Stimulated activated naive CD8-positive, alpha-beta T cell treated with anti-CD3 and anti-CD28 coated beads, Interleukin-15, Interleukin-2, amounts not matched to agents 100 ng/mL and 50 ng/mL, for 24 hours (primary cell): ENCODE data around the gene CDH4.
"Not testable (repeated sequence)": the region's sequence is repeated elsewhere in the genome, so short reads cannot be mapped to it uniquely, and the experiment has no call there.

Experiments
- H3K27ac Mint-ChIP-seq: one replicate; pipeline ENCODE4 v1.8.0; 2021; ENCODE audit warnings: mild to moderate bottlenecking, mixed read lengths
- H3K27me3 Mint-ChIP-seq: one replicate; pipeline ENCODE4 v1.8.0; 2021; ENCODE audit warnings: mixed read lengths
- H3K36me3 Mint-ChIP-seq: one replicate; pipeline ENCODE4 v1.8.0; 2021; ENCODE audit warnings: low read depth, mixed read lengths
- H3K4me1 Mint-ChIP-seq: one replicate; pipeline ENCODE4 v1.8.0; 2021; ENCODE audit warnings: low read depth, mixed read lengths
- H3K4me3 Mint-ChIP-seq: one replicate; pipeline ENCODE4 v1.8.0; 2021; ENCODE audit warnings: mild to moderate bottlenecking, mixed read lengths
- H3K9me3 Mint-ChIP-seq: one replicate; pipeline ENCODE4 v1.8.0; 2021; ENCODE audit warnings: mixed read lengths

The CDH4 gene

GRCh38 chr20:61397146-61397545 lies 145.1 kb downstream of the CDH4 start:
- Mint-ChIP-seq H3K9me3 (peaks cover 4% of the 10 kb centered on the region), H3K4me3 (no peak overlapping the region), H3K4me1 (no peaks in the 10 kb centered on the region), H3K27ac (no peak overlapping the region), H3K36me3 (no peaks in the 10 kb centered on the region), H3K27me3 (no peaks in the 10 kb centered on the region)

GRCh38 chr20:61397790-61398189 lies 145.7 kb downstream of the CDH4 start:
- Mint-ChIP-seq H3K27me3 (no peaks in the 10 kb centered on the region), H3K36me3 (no peaks in the 10 kb centered on the region), H3K4me1 (no peaks in the 10 kb centered on the region), H3K27ac (no peak overlapping the region), H3K4me3 (no peak overlapping the region), H3K9me3 (peaks cover 4% of the 10 kb centered on the region)

GRCh38 chr20:61399433-61399832 lies 147.4 kb downstream of the CDH4 start:
- Mint-ChIP-seq H3K36me3 (no peaks in the 10 kb centered on the region), H3K9me3 (peaks cover 4% of the 10 kb centered on the region), H3K27ac (no peak overlapping the region), H3K4me3 (no peak overlapping the region), H3K27me3 (no peaks in the 10 kb centered on the region), H3K4me1 (no peaks in the 10 kb centered on the region)

- no peak overlapping the region for H3K4me3 Mint-ChIP-seq
- H3K4me1 Mint-ChIP-seq, result no peaks in the 10 kb centered on the region
- H3K36me3 Mint-ChIP-seq, result no peaks in the 10 kb centered on the region
- no peaks in the 10 kb centered on the region for H3K27me3 Mint-ChIP-seq
- H3K27ac Mint-ChIP-seq, result no peak overlapping the region
- peaks cover 7% of the 10 kb centered on the region for H3K9me3 Mint-ChIP-seq
Measured at GRCh38 chr20:61400499-61400898, 148.4 kb downstream of the CDH4 start.

- Mint-ChIP-seq H3K4me3 (no peak overlapping the region), H3K27ac (no peak overlapping the region), H3K36me3 (no peaks in the 10 kb centered on the region), H3K27me3 (no peaks in the 10 kb centered on the region), H3K9me3 (peaks cover 15% of the 10 kb centered on the region), H3K4me1 (no peaks in the 10 kb centered on the region)
Measured at GRCh38 chr20:61404303-61404702, 152.2 kb downstream of the CDH4 start.

GRCh38 chr20:61405007-61405406 lies 152.9 kb downstream of the CDH4 start:
- no peaks in the 10 kb centered on the region for H3K4me1 Mint-ChIP-seq
- no peak overlapping the region for H3K4me3 Mint-ChIP-seq
- H3K27me3 Mint-ChIP-seq, result no peaks in the 10 kb centered on the region
- no peak overlapping the region for H3K27ac Mint-ChIP-seq
- H3K36me3 Mint-ChIP-seq, result no peaks in the 10 kb centered on the region
- peaks cover 15% of the 10 kb centered on the region for H3K9me3 Mint-ChIP-seq

GRCh38 chr20:61406773-61407172 lies 154.7 kb downstream of the CDH4 start:
- not testable (repeated sequence) for H3K4me3 Mint-ChIP-seq, H3K27ac Mint-ChIP-seq, H3K4me1 Mint-ChIP-seq, H3K36me3 Mint-ChIP-seq, H3K27me3 Mint-ChIP-seq
- H3K9me3 Mint-ChIP-seq, result peaks cover 11% of the 10 kb centered on the region

- no peak overlapping the region for H3K27ac Mint-ChIP-seq
- no peaks in the 10 kb centered on the region for H3K36me3 Mint-ChIP-seq
- no peak overlapping the region for H3K4me3 Mint-ChIP-seq
- peaks cover 11% of the 10 kb centered on the region for H3K9me3 Mint-ChIP-seq
- no peaks in the 10 kb centered on the region for H3K4me1 Mint-ChIP-seq
- no peaks in the 10 kb centered on the region for H3K27me3 Mint-ChIP-seq
Measured at GRCh38 chr20:61407561-61407960, 155.5 kb downstream of the CDH4 start.

GRCh38 chr20:61408951-61409740 lies 157.1 kb downstream of the CDH4 start:
- Mint-ChIP-seq H3K4me3 (no peak overlapping the region), H3K9me3 (peaks cover 11% of the 10 kb centered on the region), H3K27ac (no peak overlapping the region), H3K4me1 (no peaks in the 10 kb centered on the region), H3K36me3 (no peaks in the 10 kb centered on the region), H3K27me3 (no peaks in the 10 kb centered on the region)

- Mint-ChIP-seq H3K27ac (no peak overlapping the region), H3K9me3 (peaks cover 7% of the 10 kb centered on the region), H3K4me1 (no peaks in the 10 kb centered on the region), H3K36me3 (no peaks in the 10 kb centered on the region), H3K27me3 (no peaks in the 10 kb centered on the region), H3K4me3 (no peak overlapping the region)
Measured at GRCh38 chr20:61411743-61412142, 159.7 kb downstream of the CDH4 start.

- H3K27ac Mint-ChIP-seq, result no peak overlapping the region
Measured at GRCh38 chr20:61413752-61414151, 161.7 kb downstream of the CDH4 start.

GRCh38 chr20:61414455-61414991 lies 162.5 kb downstream of the CDH4 start:
- Mint-ChIP-seq H3K9me3 (no peaks in the 10 kb centered on the region), H3K36me3 (no peaks in the 10 kb centered on the region), H3K27me3 (no peaks in the 10 kb centered on the region), H3K27ac (no peak overlapping the region), H3K4me3 (no peak overlapping the region), H3K4me1 (no peaks in the 10 kb centered on the region)

More at GRCh38 chr20:61413752-61414151, 161.7 kb downstream of the CDH4 start:
- Mint-ChIP-seq H3K9me3 (no peaks in the 10 kb centered on the region), H3K27me3 (no peaks in the 10 kb centered on the region), H3K4me3 (no peak overlapping the region), H3K36me3 (no peaks in the 10 kb centered on the region), H3K4me1 (no peaks in the 10 kb centered on the region)

GRCh38 chr20:61416546-61416945 lies 164.5 kb downstream of the CDH4 start:
- H3K9me3 Mint-ChIP-seq, result no peaks in the 10 kb centered on the region
- H3K4me1 Mint-ChIP-seq, result no peaks in the 10 kb centered on the region
- no peaks in the 10 kb centered on the region for H3K36me3 Mint-ChIP-seq
- no peaks in the 10 kb centered on the region for H3K27me3 Mint-ChIP-seq
- H3K27ac Mint-ChIP-seq, result no peak overlapping the region
- no peak overlapping the region for H3K4me3 Mint-ChIP-seq

- Mint-ChIP-seq H3K4me3 (no peak overlapping the region), H3K36me3 (no peaks in the 10 kb centered on the region), H3K27me3 (no peaks in the 10 kb centered on the region), H3K27ac (no peak overlapping the region), H3K9me3 (no peaks in the 10 kb centered on the region), H3K4me1 (no peaks in the 10 kb centered on the region)
Measured at GRCh38 chr20:61417221-61417941, 165.3 kb downstream of the CDH4 start.

- H3K36me3 Mint-ChIP-seq, result no peaks in the 10 kb centered on the region
- no peak overlapping the region for H3K4me3 Mint-ChIP-seq
- H3K27me3 Mint-ChIP-seq, result no peaks in the 10 kb centered on the region
- H3K4me1 Mint-ChIP-seq, result no peaks in the 10 kb centered on the region
- H3K9me3 Mint-ChIP-seq, result no peaks in the 10 kb centered on the region
- no peak overlapping the region for H3K27ac Mint-ChIP-seq
Measured at GRCh38 chr20:61419010-61419409, 166.9 kb downstream of the CDH4 start.
